H1 (cell line): Measurements from ENCODE around the gene PFDN1.

ENCODE experiments used
- CTCF ChIP-seq, 3 experiments: IDR thresholded peaks; 1 replicate in 2 of 3; 2 replicates in 1 of 3; pipeline versions ENCODE4 v1.5.1 to v1.6.1; 2011; ENCODE audit warnings: low read length in 3 of 3, mild to moderate bottlenecking in 3 of 3, inconsistent platforms in 2 of 3, low read depth in 1 of 3, moderate library complexity in 1 of 3; ENCODE audit not compliant: insufficient read depth in 1 of 3; ENCODE audit errors: control extremely low read depth in 1 of 3
- EGR1 ChIP-seq: IDR thresholded peaks from 2 replicates; pipeline ENCODE4 v1.6.1; 2011; ENCODE audit warnings: low read depth, low read length, borderline replicate concordance
- EP300 ChIP-seq, 2 experiments: IDR thresholded peaks; 1 replicate in 1 of 2; 2 replicates in 1 of 2; pipeline ENCODE4 v1.6.1; 2011 to 2012; ENCODE audit warnings: low read depth in 2 of 2, low read length in 2 of 2, mild to moderate bottlenecking in 2 of 2, borderline replicate concordance in 1 of 2, inconsistent platforms in 1 of 2, moderate library complexity in 1 of 2
- EZH2 ChIP-seq: fragments of 200-600 bp; sonication (generic); IDR thresholded peaks from 2 replicates; pipeline ENCODE4 v1.7.1; 2012; ENCODE audit warnings: low read depth, mild to moderate bottlenecking, moderate library complexity, low read length, inconsistent platforms; ENCODE audit not compliant: severe bottlenecking
- KDM1A ChIP-seq: fragments of 200-600, 300-600 bp; sonication (generic); IDR thresholded peaks from 2 replicates; pipeline ENCODE4 v1.7.1; 2016; ENCODE audit warnings: mild to moderate bottlenecking, low read length, borderline replicate concordance
- NRF1 ChIP-seq: IDR thresholded peaks from 2 replicates; pipeline ENCODE4 v1.6.1; 2011; ENCODE audit warnings: mild to moderate bottlenecking, low read depth, low read length, improper control_type of control experiment
- POLR2A ChIP-seq, 2 experiments: IDR thresholded peaks; 1 replicate in 1 of 2; 2 replicates in 1 of 2; pipeline ENCODE4 v1.6.1; 2011; ENCODE audit warnings: low read depth in 2 of 2, low read length in 2 of 2, mild to moderate bottlenecking in 2 of 2; ENCODE audit errors: control extremely low read depth in 1 of 2
- POLR2AphosphoS5 ChIP-seq: IDR thresholded peaks from 2 replicates; pipeline ENCODE4 v1.6.1; 2011; ENCODE audit warnings: low read depth, low read length
- RXRA ChIP-seq: IDR thresholded peaks from 2 replicates; pipeline ENCODE4 v1.6.1; 2011; ENCODE audit warnings: low read depth, mild to moderate bottlenecking, low read length, moderate library complexity; ENCODE audit not compliant: insufficient read depth
- SIN3A ChIP-seq, 2 experiments: IDR thresholded peaks in 1 of 2; conservative IDR thresholded peaks in 1 of 2; 2 replicates each; pipeline ENCODE4 v1.6.1; 2011 to 2012; ENCODE audit warnings: low read length in 2 of 2, improper control_type of control experiment in 1 of 2, low read depth in 1 of 2, mild to moderate bottlenecking in 1 of 2
- SP4 ChIP-seq: IDR thresholded peaks from 2 replicates; pipeline ENCODE4 v1.6.1; 2012; ENCODE audit warnings: low read length, inconsistent platforms
- ZNF274 ChIP-seq: IDR thresholded peaks from 2 replicates; pipeline ENCODE4 v1.7.0; 2012; ENCODE audit warnings: low read length, borderline replicate concordance; ENCODE audit errors: extremely low read depth

DNA sequence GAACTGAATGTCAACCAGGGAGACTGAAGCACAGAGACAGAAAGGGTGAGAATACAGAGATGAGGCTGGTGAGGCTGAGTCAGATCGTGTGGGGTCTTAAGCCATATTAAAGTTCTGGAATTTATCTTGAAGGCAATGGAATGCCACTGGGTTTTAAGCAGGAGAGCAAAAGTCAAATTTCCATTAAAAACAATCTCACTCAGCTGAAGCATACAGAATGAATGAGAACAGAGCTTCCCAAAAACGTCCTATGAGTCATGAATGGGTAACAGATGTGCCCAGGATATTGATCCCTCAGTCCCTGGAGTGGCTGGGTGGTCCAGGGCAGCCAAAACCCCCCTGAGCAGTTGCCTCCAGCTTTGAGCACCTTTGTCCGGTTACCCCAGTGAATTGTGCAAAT, 44.9 kb downstream of the PFDN1 start:
- no peak for TF ChIP-seq EZH2
- no peak for TF ChIP-seq EGR1
- no peak for TF ChIP-seq POLR2A (IDR thresholded peaks at IDR 0.05; ENCODE audit: control extremely low read depth in 1 of 2, low read depth in 2 of 2, low read length in 2 of 2)
- TF ChIP-seq SIN3A (conservative IDR thresholded peaks at IDR 0.05 in 1 of 2, IDR thresholded peaks at IDR 0.05 in 1 of 2; ENCODE audit: low read depth in 1 of 2, low read length in 2 of 2) = no peak
- no peak for TF ChIP-seq EP300 (IDR thresholded peaks at IDR 0.05; ENCODE audit: borderline replicate concordance in 1 of 2, low read depth in 2 of 2, low read length in 2 of 2)
- TF ChIP-seq CTCF (IDR thresholded peaks at IDR 0.05; ENCODE audit: control extremely low read depth in 1 of 3, insufficient read depth in 1 of 3, low read depth in 1 of 3, low read length in 3 of 3) = no peak
- TF ChIP-seq KDM1A = no peak
- TF ChIP-seq POLR2AphosphoS5 = no peak
- no peak for TF ChIP-seq NRF1
- TF ChIP-seq SP4 = no peak
- no peak for TF ChIP-seq RXRA
- no peak for TF ChIP-seq ZNF274
